OCI-LY7 (cell line): ENCODE measurements around the gene TLR6.

Experiments used
- CTCF ChIP-seq: fragments of 200-600 bp; sonication (generic); conservative IDR thresholded peaks from 2 replicates; pipeline ENCODE4 v1.5.1; 2014; ENCODE audit warnings: mild to moderate bottlenecking, antibody characterized with exemption, low read length, moderate library complexity, mixed read lengths
- EZH2phosphoT487 ChIP-seq: fragments of 200-600 bp; sonication (generic); IDR thresholded peaks from 2 replicates; pipeline ENCODE4 v1.6.1; 2018; ENCODE audit warnings: low read depth, borderline replicate concordance, mild to moderate bottlenecking, mixed run types, antibody characterized with exemption, low read length, moderate library complexity, mixed read lengths

GRCh38 chr4:38775326-38775725 lies 81.3 kb downstream of the TLR6 start:
- no peak for TF ChIP-seq CTCF
- no peak for TF ChIP-seq EZH2phosphoT487
